GM10266 (cell line): Measurements from ENCODE around the gene CLIP1.

ENCODE experiments used
- DNase-seq: peaks from one replicate; pipeline ENCODE4 v3.0.0; 2012; ENCODE audit errors: extremely low spot score
- TF ChIP-seq, protein P1 (sequence below): IDR thresholded peaks from 2 replicates; pipeline ENCODE4 v1.5.1; 2012; ENCODE audit warnings: mild to moderate bottlenecking, low read depth; ENCODE audit not compliant: control insufficient read depth, insufficient read depth; ENCODE audit errors: missing control alignments

Gene CLIP1

DNA sequence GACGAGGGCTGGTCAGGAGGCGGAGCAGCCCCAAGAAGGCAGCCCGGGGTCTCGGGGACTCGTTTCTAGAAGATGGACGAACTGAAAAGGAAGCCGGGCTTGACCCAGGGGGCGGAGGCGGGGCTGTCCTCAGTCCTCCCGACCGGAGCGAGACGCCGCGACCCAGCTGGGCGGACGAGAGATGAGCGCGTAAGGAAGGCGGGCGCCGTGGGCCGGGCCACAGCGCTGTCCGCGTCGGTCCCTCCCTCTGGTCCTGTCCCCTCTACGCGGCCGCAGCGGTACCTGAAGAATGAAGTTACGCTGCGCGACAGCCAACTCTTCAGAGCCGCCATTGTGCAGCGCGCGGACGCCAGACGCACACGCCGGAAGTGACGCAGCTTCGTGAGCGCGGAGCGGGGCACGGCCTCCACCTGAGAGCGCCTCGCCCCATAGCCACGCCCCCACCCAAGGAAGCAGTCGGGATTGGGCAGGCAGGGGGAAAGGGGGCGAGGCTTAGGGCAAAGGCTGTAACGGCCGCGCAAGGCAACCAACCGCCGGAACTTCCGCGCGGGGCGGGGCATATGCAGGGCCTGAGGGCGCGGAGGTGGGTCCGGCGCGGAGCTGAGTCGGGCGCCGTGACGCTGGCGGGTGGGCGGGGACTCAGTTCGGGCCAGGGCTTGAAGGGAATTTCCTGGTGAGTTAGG lies 196.6 kb downstream of the CLIP1 start, which contains the start of gene DIABLO:
DIABLO (minus strand) TSS at position 370 of the 683 bp plus-strand sequence; CDS start at position 332, 38 bp downstream.
- DNase-seq: peak; percentile 98
- TF ChIP-seq, protein P1, sequence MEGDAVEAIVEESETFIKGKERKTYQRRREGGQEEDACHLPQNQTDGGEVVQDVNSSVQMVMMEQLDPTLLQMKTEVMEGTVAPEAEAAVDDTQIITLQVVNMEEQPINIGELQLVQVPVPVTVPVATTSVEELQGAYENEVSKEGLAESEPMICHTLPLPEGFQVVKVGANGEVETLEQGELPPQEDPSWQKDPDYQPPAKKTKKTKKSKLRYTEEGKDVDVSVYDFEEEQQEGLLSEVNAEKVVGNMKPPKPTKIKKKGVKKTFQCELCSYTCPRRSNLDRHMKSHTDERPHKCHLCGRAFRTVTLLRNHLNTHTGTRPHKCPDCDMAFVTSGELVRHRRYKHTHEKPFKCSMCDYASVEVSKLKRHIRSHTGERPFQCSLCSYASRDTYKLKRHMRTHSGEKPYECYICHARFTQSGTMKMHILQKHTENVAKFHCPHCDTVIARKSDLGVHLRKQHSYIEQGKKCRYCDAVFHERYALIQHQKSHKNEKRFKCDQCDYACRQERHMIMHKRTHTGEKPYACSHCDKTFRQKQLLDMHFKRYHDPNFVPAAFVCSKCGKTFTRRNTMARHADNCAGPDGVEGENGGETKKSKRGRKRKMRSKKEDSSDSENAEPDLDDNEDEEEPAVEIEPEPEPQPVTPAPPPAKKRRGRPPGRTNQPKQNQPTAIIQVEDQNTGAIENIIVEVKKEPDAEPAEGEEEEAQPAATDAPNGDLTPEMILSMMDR: no peak
